ENCODE results near the gene ZSCAN31. TPM values are rescaled to one million over a fixed set of nuclear protein-coding genes. Genes with fewer than 3 reads are reported as not detected.

The ZSCAN31 gene

DNA sequence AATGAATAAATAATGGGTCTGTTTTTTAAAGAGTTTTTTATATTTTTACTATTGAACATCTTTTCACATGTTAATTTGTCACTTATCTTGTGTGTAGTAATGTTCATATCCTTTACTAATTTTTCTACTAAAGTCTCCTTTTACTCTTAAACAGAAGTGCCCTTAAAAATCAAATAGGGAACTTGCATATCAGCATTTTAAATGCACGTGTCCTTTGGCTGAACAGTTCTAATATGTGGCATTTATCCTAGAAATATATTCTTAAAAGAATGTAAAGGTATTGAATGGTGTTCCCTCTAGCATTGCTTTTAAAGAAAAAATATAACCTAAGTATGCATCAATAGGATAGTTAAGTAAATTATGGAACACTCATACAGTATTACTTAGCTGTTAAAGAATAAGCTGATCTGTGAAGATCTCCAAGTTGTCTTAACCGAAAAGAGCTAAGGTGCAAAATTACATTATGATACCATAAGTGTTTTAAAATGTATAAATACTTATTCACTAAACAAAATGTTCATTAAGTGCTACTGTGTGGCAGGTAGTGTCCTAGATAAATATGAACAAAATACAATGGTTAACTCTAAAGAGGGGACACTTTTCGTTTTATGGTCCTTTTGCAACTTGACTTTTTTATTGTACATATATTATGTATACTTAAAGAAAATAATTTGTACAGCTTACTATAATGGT lies 55.2 kb downstream of the ZSCAN31 start:
- H3K9me3 ChIP-seq (ENCODE audit: control insufficient read depth, low read length) = no peaks in the 10 kb centered on the region
- H4K91ac ChIP-seq (ENCODE audit: low read length) = no peak overlapping the region
- no peak overlapping the region for H3K23ac ChIP-seq (ENCODE audit: low read length in 2 of 2)
- H3K4ac ChIP-seq (ENCODE audit: low read depth in 1 of 2, low read length in 2 of 2) = no peak overlapping the region
- peak overlapping the region; percentile 91 for H3K9ac ChIP-seq (ENCODE audit: low read length)
- peak overlapping the region; percentile 90 for H3K4me2 ChIP-seq (ENCODE audit: low read length, poor library complexity, severe bottlenecking)
- H3K14ac ChIP-seq (ENCODE audit: low read length in 2 of 2) = no peak overlapping the region
- H2BK12ac ChIP-seq (ENCODE audit: low read length in 2 of 2) = no peak overlapping the region
- no peak overlapping the region for H2AFZ ChIP-seq (ENCODE audit: low read depth, low read length)
- no peak for DNase-seq
- no peak overlapping the region for H3K18ac ChIP-seq (ENCODE audit: low read depth in 1 of 2, low read length in 2 of 2)
- H3K4me3 ChIP-seq (ENCODE audit: insufficient read depth in 1 of 2, low read depth in 1 of 2, low read length in 2 of 2) = peak overlapping the region in 1 of 2 experiments; percentile 95
- H2BK15ac ChIP-seq (ENCODE audit: low read depth, poor library complexity, severe bottlenecking) = no peak overlapping the region
- 60% methylated on average over 1 of the region's 3 CpGs for WGBS
- H3K4me1 ChIP-seq (ENCODE audit: control insufficient read depth, insufficient read depth, low read depth, low read length) = peaks cover 2% of the 10 kb centered on the region
- no peak overlapping the region for H2AK5ac ChIP-seq (ENCODE audit: low read length, severe bottlenecking)
- H3K79me1 ChIP-seq (replicated peaks; ENCODE audit: low read length, poor library complexity, severe bottlenecking) = peaks cover 25% of the 10 kb centered on the region
- H3K27me3 ChIP-seq (ENCODE audit: control insufficient read depth in 1 of 2, insufficient read depth in 1 of 2, low read length in 2 of 2) = no peaks in the 10 kb centered on the region
- H3K27ac ChIP-seq (ENCODE audit: low read length, poor library complexity, severe bottlenecking) = no peak overlapping the region
- no peak overlapping the region for H2BK5ac ChIP-seq (ENCODE audit: low read depth, low read length, poor library complexity, severe bottlenecking)
- H4K8ac ChIP-seq (ENCODE audit: low read length) = no peak overlapping the region
- H2BK120ac ChIP-seq (ENCODE audit: low read depth, low read length) = no peak overlapping the region
- H3K36me3 ChIP-seq (ENCODE audit: control insufficient read depth in 1 of 2, insufficient read depth in 2 of 2, low read depth in 1 of 2, low read length in 2 of 2) = peaks cover 13 to 40% of the 10 kb centered on the region in 2 experiments

DNA sequence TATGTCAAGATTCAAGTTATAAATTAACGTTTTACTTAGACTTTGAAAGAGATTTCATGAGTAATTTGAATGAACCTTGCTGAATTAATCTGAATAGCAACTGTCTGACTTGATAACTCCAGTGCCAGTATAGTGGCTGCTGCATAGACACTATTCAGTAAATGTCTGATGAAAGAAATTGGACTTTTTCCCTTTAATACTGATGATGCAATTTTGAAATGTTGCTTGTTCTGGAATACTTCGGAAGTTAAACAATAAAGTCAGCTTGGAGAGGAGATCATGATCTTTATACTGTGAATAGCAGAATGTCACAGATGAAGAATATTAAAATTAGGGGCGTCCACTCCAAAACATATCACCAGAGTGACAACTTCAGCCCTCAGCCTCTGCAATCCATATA lies 58.2 kb downstream of the ZSCAN31 start:
- Histone ChIP-seq H3K9me3 (ENCODE audit: control insufficient read depth, low read length) (no peaks in the 10 kb centered on the region), H2AK5ac (ENCODE audit: low read length, severe bottlenecking) (no peak overlapping the region), H3K36me3 (ENCODE audit: control insufficient read depth in 1 of 2, insufficient read depth in 2 of 2, low read depth in 1 of 2, low read length in 2 of 2) (peaks cover 7 to 51% of the 10 kb centered on the region in 2 experiments), H3K14ac (ENCODE audit: low read length in 2 of 2) (no peak overlapping the region), H3K27me3 (ENCODE audit: control insufficient read depth in 1 of 2, insufficient read depth in 1 of 2, low read length in 2 of 2) (no peaks in the 10 kb centered on the region), H2BK15ac (ENCODE audit: low read depth, poor library complexity, severe bottlenecking) (no peak overlapping the region), H3K4me3 (ENCODE audit: insufficient read depth in 1 of 2, low read depth in 1 of 2, low read length in 2 of 2) (no peak overlapping the region), H4K91ac (ENCODE audit: low read length) (no peak overlapping the region), H3K4me2 (ENCODE audit: low read length, poor library complexity, severe bottlenecking) (no peak overlapping the region), H4K8ac (ENCODE audit: low read length) (no peak overlapping the region), H3K27ac (ENCODE audit: low read length, poor library complexity, severe bottlenecking) (no peak overlapping the region), H3K79me1 (replicated peaks; ENCODE audit: low read length, poor library complexity, severe bottlenecking) (peaks cover 9% of the 10 kb centered on the region), H3K23ac (ENCODE audit: low read length in 2 of 2) (no peak overlapping the region), H2AFZ (ENCODE audit: low read depth, low read length) (no peak overlapping the region), H2BK120ac (ENCODE audit: low read depth, low read length) (no peak overlapping the region), H3K18ac (ENCODE audit: low read depth in 1 of 2, low read length in 2 of 2) (no peak overlapping the region), H2BK12ac (ENCODE audit: low read length in 2 of 2) (no peak overlapping the region), H3K9ac (ENCODE audit: low read length) (no peak overlapping the region), H3K4me1 (ENCODE audit: control insufficient read depth, insufficient read depth, low read depth, low read length) (no peaks in the 10 kb centered on the region), H2BK5ac (ENCODE audit: low read depth, low read length, poor library complexity, severe bottlenecking) (no peak overlapping the region), H3K4ac (ENCODE audit: low read depth in 1 of 2, low read length in 2 of 2) (no peak overlapping the region)
- 70% methylated on average over 2 of the region's 3 CpGs for WGBS
- DNase-seq = no peak

- Histone ChIP-seq H4K8ac (ENCODE audit: low read length) (no peak overlapping the region), H3K23ac (ENCODE audit: low read length in 2 of 2) (no peak overlapping the region), H3K9me3 (ENCODE audit: control insufficient read depth, low read length) (no peaks in the 10 kb centered on the region), H3K79me1 (replicated peaks; ENCODE audit: low read length, poor library complexity, severe bottlenecking) (peaks cover 19% of the 10 kb centered on the region), H2BK12ac (ENCODE audit: low read length in 2 of 2) (no peak overlapping the region), H3K18ac (ENCODE audit: low read depth in 1 of 2, low read length in 2 of 2) (no peak overlapping the region), H3K27me3 (ENCODE audit: control insufficient read depth in 1 of 2, insufficient read depth in 1 of 2, low read length in 2 of 2) (no peaks in the 10 kb centered on the region), H3K4me2 (ENCODE audit: low read length, poor library complexity, severe bottlenecking) (no peak overlapping the region), H3K14ac (ENCODE audit: low read length in 2 of 2) (no peak overlapping the region), H3K36me3 (ENCODE audit: control insufficient read depth in 1 of 2, insufficient read depth in 2 of 2, low read depth in 1 of 2, low read length in 2 of 2) (peaks cover 13 to 63% of the 10 kb centered on the region in 2 experiments), H3K4ac (ENCODE audit: low read depth in 1 of 2, low read length in 2 of 2) (no peak overlapping the region), H3K9ac (ENCODE audit: low read length) (no peak overlapping the region), H3K4me1 (ENCODE audit: control insufficient read depth, insufficient read depth, low read depth, low read length) (no peaks in the 10 kb centered on the region), H2AK5ac (ENCODE audit: low read length, severe bottlenecking) (no peak overlapping the region), H3K4me3 (ENCODE audit: insufficient read depth in 1 of 2, low read depth in 1 of 2, low read length in 2 of 2) (no peak overlapping the region), H2BK5ac (ENCODE audit: low read depth, low read length, poor library complexity, severe bottlenecking) (no peak overlapping the region), H2BK15ac (ENCODE audit: low read depth, poor library complexity, severe bottlenecking) (no peak overlapping the region), H4K91ac (ENCODE audit: low read length) (no peak overlapping the region), H3K27ac (ENCODE audit: low read length, poor library complexity, severe bottlenecking) (no peak overlapping the region), H2AFZ (ENCODE audit: low read depth, low read length) (no peak overlapping the region), H2BK120ac (ENCODE audit: low read depth, low read length) (no peak overlapping the region)
- DNase-seq = no peak
Measured at GRCh38 chr6:28274888-28275287, 61.1 kb downstream of the ZSCAN31 start.

Small RNA genes within 50 kb of the gene (small RNA-seq; reads per million reads assigned to genes)
- not detected for gene AL021997.1 (ENCODE audit: low read depth)
- not detected for gene AL021997.2 (ENCODE audit: low read depth)

Data from mesenchymal stem cell (in vitro differentiated cells and primary cell).